Neural cell (in vitro differentiated cells): Measurements from ENCODE around the gene ARHGEF2.

Source experiments
- CTCF ChIP-seq: fragments of 450-650 bp; IDR thresholded peaks from 2 replicates; pipeline ENCODE4 v1.5.1; 2014; ENCODE audit warnings: antibody characterized with exemption, mild to moderate bottlenecking, moderate library complexity; ENCODE audit not compliant: poor library complexity, severe bottlenecking
- EP300 ChIP-seq: fragments of 450-650 bp; conservative IDR thresholded peaks from 2 replicates; pipeline ENCODE4 v1.6.1; 2014; ENCODE audit warnings: antibody characterized with exemption, mild to moderate bottlenecking, moderate library complexity; ENCODE audit not compliant: poor library complexity, severe bottlenecking
- POLR2AphosphoS5 ChIP-seq: IDR thresholded peaks from 2 replicates; pipeline ENCODE4 v1.6.1; 2012
- RAD21 ChIP-seq: fragments of 450-650 bp; conservative IDR thresholded peaks from 2 replicates; pipeline ENCODE4 v1.6.1; 2014; ENCODE audit warnings: antibody characterized with exemption, mild to moderate bottlenecking, moderate library complexity
- TAF1 ChIP-seq: IDR thresholded peaks from 2 replicates; pipeline ENCODE4 v1.6.1; 2012; ENCODE audit warnings: low read depth
- TF ChIP-seq, protein P1 (sequence below): IDR thresholded peaks from 2 replicates; pipeline ENCODE4 v1.6.1; 2012; ENCODE audit warnings: borderline replicate concordance

GRCh38 chr1:155904261-155904660, 74.1 kb downstream of the ARHGEF2 start:
- TF ChIP-seq CTCF (no peak), TAF1 (no peak), EP300 (no peak), POLR2AphosphoS5 (no peak), RAD21 (no peak)
- TF ChIP-seq, protein P1, sequence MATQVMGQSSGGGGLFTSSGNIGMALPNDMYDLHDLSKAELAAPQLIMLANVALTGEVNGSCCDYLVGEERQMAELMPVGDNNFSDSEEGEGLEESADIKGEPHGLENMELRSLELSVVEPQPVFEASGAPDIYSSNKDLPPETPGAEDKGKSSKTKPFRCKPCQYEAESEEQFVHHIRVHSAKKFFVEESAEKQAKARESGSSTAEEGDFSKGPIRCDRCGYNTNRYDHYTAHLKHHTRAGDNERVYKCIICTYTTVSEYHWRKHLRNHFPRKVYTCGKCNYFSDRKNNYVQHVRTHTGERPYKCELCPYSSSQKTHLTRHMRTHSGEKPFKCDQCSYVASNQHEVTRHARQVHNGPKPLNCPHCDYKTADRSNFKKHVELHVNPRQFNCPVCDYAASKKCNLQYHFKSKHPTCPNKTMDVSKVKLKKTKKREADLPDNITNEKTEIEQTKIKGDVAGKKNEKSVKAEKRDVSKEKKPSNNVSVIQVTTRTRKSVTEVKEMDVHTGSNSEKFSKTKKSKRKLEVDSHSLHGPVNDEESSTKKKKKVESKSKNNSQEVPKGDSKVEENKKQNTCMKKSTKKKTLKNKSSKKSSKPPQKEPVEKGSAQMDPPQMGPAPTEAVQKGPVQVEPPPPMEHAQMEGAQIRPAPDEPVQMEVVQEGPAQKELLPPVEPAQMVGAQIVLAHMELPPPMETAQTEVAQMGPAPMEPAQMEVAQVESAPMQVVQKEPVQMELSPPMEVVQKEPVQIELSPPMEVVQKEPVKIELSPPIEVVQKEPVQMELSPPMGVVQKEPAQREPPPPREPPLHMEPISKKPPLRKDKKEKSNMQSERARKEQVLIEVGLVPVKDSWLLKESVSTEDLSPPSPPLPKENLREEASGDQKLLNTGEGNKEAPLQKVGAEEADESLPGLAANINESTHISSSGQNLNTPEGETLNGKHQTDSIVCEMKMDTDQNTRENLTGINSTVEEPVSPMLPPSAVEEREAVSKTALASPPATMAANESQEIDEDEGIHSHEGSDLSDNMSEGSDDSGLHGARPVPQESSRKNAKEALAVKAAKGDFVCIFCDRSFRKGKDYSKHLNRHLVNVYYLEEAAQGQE, result no peak
